Gastroesophageal sphincter (tissue), 4 donors: Measurements from ENCODE around the gene TRIM50. TPM values are rescaled to one million over a fixed set of nuclear protein-coding genes. Genes with fewer than 3 reads are reported as not detected.
"Not testable (repeated sequence)": the region's sequence is repeated elsewhere in the genome, so short reads cannot be mapped to it uniquely, and the experiment has no call there.

Experiments used
- ATAC-seq: fragments of 150-250 bp; one replicate; pipeline ENCODE4 v1.9.1; 2016; ENCODE audit warnings: mild to moderate bottlenecking, moderate library complexity
- H3K27ac ChIP-seq, 4 donors: fragments of 200-600 bp; sonication (generic) in 3 of 4; 1 replicate in 3 of 4; 2 replicates in 1 of 4; pipeline ENCODE4 v1.5.1; 2016 to 2019
- H3K27me3 ChIP-seq: fragments of 200-600 bp; sonication (generic); one replicate; pipeline ENCODE4 v1.5.1; 2019
- H3K36me3 ChIP-seq, 2 donors: fragments of 200-600 bp; sonication (generic); one replicate each; pipeline ENCODE4 v1.5.1; 2019; ENCODE audit warnings: control low read depth in 1 of 2
- H3K4me1 ChIP-seq, 3 donors: fragments of 200-600 bp; sonication (generic); 1 replicate in 2 of 3; 2 replicates in 1 of 3; pipeline ENCODE4 v1.5.1; 2016 to 2019; ENCODE audit warnings: control low read depth in 2 of 3
- H3K4me3 ChIP-seq, 2 donors: fragments of 200-600 bp; sonication (generic); one replicate each; pipeline ENCODE4 v1.5.1; 2019; ENCODE audit warnings: mild to moderate bottlenecking in 1 of 2, moderate library complexity in 1 of 2
- H3K9me3 ChIP-seq, 3 donors: fragments of 200-600 bp; sonication (generic); one replicate each; pipeline ENCODE4 v1.5.1; 2017 to 2019; ENCODE audit warnings: control low read depth in 2 of 3
- WGBS, 2 donors: methylation state at CpG; one replicate each; pipeline ENCODE4 v1.1.5; 2018; ENCODE audit warnings: low coverage in 1 of 2; 5-methylcytosine and 5-hydroxymethylcytosine counted together
- small RNA-seq, 4 donors: library from RNA; depleted of rRNA; stranded (forward); fragments of <200 nt; gene quantifications; one replicate each; pipeline ENCODE3, GENCODE V24; 2016
- total RNA-seq, 4 donors: library from RNA; depleted of rRNA; stranded (reverse); fragments of >200 nt; gene quantifications; one replicate each; pipeline ENCODE4 v1.1.0, GENCODE V29; 2016

TRIM50 gene
- total RNA-seq, 4 donors from 2014 or later: 0.27 to 0.78 (median 0.42) TPM; not detected in 1

GRCh38 chr7:73267813-73268212, 60.1 kb downstream of the TRIM50 start:
- H3K27ac ChIP-seq, H3K9me3 ChIP-seq, H3K27me3 ChIP-seq, H3K36me3 ChIP-seq, H3K4me1 ChIP-seq, ATAC-seq, H3K4me3 ChIP-seq: not testable (repeated sequence)
- 80% methylated on average over 1 of the region's 4 CpGs; no CpG with 5 or more reads in 1 of the 2 donors for WGBS, 2 donors

- not testable (repeated sequence) for H3K4me3 ChIP-seq, H3K27me3 ChIP-seq, H3K9me3 ChIP-seq, H3K4me1 ChIP-seq, H3K27ac ChIP-seq, H3K36me3 ChIP-seq
- no CpG with 5 or more reads among the region's 22 CpGs for WGBS, 2 donors
- ATAC-seq: peak; percentile 69
These were observed 61.0 kb downstream of the TRIM50 start for GRCh38 chr7:73266719-73267368.

Small RNA genes lying within 50 kb of the gene (small RNA-seq; reads per million reads assigned to genes)
- 0 reads per million in 4 donors for gene RNU6-1080P

Other genes starting within 250 kb of the TRIM50 start
- not detected for gene SPDYE9, start 242.0 kb downstream of the TRIM50 start, total RNA-seq
- gene NSUN5, start 19.3 kb downstream of the TRIM50 start, total RNA-seq: 10 to 100 TPM; 15.8 to 34.4 (median 26.7) TPM
- not detected for gene FKBP6, start 79 bp upstream of the TRIM50 start, total RNA-seq
- gene FZD9, start 105.7 kb upstream of the TRIM50 start, total RNA-seq: 1 to 10 TPM in 1 of 4 donors, under 1 TPM in 3; 0.31 to 2.7 (median 0.81) TPM
- 10 to 100 TPM; 56.0 to 77.8 (median 69.6) TPM for gene BAZ1B, start 194.2 kb upstream of the TRIM50 start, total RNA-seq
- gene BCL7B, start 229.6 kb upstream of the TRIM50 start, total RNA-seq: 100 to 1,000 TPM; 104 to 144 (median 108) TPM